Islet of Langerhans (tissue), 1 donor: Measurements from ENCODE around the gene PCSK5.

Source experiments
- FAIRE-seq: peaks from one replicate; lab custom pipeline; 2011; peaks lifted over from hg19 to GRCh38; lab: Jason Lieb, UNC

PCSK5 gene

DNA sequence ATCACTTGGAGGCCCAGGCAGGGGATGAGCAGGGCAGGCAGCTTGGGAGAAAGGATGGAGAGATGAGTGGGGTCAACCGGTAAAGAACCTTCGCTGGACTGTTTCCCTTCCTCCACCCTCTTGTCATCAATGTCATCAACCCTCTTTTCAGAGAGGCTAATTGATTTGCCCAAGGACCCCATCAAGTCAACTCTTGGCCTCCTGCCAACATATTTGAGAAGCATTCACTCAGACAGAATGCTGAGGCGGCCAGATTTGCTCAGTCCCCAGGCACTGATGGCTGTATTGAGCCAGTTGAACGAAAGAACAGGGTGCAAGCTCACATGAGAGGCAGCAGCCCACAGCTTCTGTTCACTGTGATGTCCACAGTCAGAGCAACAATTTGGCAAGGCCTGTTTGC is 310.3 kb downstream of the PCSK5 start:
- no peak for FAIRE-seq

- no peak for FAIRE-seq
Observed at GRCh38 chr9:76203373-76203772, 312.9 kb downstream of the PCSK5 start.

GRCh38 chr9:76206821-76207220 is 316.3 kb downstream of the PCSK5 start:
- FAIRE-seq, result no peak

- no peak for FAIRE-seq
Observed at GRCh38 chr9:76213751-76214150, 323.3 kb downstream of the PCSK5 start.

- FAIRE-seq, result no peak
Observed at GRCh38 chr9:76215066-76215465, 324.6 kb downstream of the PCSK5 start.

DNA sequence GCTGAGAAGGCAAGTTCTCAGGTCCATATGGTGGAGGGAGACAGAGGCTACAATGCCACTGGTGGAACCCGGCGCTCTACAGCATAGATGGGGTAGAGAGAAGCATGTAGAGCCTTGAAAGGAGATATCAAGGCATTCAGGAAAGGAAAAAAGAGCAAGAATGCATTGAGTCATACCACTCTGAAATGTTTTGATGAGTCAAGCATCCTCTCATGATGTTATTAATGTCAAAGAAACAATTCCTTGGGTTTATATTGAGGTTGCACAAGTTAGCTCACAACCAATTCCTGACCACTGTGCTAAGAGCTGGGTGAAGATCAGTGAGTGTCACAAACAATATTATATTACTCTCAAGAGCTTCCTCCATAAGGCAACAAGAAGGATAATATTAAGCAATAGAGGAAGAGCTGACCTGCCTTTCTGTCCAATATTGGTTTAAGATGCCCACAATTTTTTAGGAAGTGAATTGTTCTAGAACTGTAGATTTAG is 325.7 kb downstream of the PCSK5 start:
- FAIRE-seq, result no peak

DNA sequence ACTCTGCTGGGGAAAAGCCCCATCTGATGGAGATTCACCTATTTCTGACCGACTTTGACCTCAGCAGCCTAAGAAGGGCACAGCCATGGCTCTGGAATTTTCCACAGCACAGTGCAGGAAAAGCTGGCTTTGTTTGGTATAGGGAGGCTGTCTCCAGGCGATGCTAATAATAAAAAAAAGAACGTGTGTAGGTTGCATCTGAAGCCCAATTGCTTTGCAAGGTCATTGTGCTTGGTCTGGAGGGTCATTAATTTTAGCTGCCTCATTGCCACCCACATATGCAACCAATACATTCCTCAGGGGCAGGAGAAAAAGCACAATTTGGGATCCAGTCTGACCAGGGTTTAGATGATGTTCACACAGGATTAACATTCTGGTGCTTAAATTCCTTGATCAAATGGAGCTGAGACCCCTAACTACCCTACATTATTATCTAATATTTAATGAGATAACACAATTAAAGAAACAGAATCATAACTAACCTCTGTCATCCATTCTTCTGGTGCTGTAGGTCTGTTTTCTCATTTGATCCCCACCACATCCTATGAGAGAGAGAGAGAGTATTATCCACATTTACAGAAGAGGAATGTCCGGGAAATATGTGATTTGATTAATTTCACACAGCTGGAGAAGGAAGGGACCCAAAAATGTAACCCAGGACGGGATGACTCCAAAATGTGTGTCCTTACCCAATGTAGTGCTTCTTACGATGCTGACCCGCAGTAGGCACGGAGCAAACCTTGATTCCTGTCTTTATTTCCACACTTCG is 327.8 kb downstream of the PCSK5 start:
- no peak for FAIRE-seq

DNA sequence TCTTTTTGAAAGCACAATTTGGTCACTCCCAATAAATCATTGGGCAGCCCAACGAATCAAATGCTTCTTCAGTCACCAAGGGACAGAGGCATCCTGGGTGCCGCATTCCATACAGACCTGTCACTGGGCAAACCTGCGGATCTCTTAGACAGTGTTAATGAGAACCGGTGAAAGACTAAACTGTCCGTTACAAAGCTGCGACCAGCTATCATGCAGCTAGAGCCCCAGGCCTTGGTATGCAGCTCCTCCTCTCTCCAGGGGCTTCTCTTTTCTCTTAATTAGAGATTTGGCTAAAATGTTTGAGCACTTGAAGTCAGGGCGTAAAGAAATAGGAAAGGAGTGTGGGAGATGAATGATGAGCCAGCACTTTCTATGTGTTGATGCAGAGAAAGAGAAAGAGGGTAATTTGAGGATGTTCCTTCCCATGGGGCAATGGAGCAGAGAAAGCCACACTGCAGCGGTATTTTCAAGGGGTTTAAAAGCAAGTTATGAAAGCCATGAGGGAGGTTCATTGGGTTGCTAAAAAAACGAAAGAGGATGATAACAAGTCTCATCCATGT is 328.5 kb downstream of the PCSK5 start:
- FAIRE-seq, result no peak

DNA sequence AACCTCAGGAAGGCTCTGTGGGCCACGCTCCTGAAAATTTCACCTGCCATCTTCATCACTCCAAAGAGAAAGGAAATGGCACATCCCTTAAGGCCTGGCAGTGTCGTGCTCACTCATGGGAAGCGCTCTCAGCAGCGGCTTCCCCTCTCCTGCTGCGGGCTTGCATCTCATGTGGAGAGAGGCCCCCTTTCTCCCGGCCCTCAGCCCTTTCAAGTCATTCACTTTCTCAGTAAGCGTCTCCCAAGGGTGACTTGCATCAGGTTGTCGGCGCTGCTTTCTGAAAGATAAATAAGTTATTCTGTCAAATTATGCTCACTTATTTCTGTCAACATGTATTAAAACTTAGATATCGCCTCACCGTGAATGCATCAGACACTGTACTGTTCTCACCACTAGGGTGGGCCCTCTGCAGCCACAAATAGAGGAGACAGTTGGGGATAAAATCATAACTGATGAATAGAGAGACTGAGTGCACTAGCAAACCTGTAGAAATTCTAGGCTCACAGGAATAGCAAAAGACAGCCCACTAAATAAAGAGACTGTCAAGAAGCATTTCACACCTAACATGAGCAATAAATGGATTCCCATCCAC is 329.2 kb downstream of the PCSK5 start:
- no peak for FAIRE-seq

- no peak for FAIRE-seq
Observed at GRCh38 chr9:76221423-76221822, 330.9 kb downstream of the PCSK5 start.

GRCh38 chr9:76223749-76224340 is 333.4 kb downstream of the PCSK5 start:
- no peak for FAIRE-seq

DNA sequence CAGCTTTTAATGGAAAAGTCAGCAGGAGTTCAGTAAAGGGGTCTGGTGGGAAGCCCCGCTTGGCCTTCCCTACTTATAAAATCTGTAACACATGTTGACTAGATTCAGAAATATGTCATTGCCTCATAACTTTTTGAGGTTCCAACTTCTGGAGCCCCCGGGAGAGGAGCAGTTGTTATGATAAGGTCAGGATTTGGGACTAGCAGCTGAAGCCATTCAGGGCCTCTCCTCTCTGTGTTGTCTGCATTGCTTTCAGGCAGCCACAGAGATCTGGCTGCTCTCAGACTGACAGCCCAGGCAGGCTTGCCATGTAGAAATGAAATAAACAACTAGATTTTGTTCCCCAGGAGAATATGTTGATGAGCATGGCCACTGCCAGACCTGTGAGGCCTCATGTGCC is 336.7 kb downstream of the PCSK5 start:
- no peak for FAIRE-seq

DNA sequence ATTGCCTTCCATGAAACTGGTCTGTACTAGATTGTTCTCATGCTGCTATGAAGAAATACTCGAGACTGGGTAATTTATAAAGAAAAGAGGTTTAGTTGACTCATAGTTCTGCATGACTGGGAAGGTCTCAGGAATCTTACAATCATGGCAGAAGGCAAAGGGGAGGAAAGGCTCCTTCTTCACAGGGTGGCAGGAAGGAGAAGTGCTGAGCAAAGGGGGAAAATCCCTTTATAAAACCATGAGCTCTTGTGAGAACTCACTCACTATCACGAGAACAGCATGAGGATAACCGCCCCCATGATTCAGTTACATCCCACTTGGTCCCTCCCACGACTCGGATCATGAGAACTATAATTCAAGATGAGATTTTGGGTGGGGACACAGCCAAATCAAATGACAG is 340.5 kb downstream of the PCSK5 start:
- FAIRE-seq, result no peak

GRCh38 chr9:76232861-76233489 is 342.5 kb downstream of the PCSK5 start:
- no peak for FAIRE-seq

DNA sequence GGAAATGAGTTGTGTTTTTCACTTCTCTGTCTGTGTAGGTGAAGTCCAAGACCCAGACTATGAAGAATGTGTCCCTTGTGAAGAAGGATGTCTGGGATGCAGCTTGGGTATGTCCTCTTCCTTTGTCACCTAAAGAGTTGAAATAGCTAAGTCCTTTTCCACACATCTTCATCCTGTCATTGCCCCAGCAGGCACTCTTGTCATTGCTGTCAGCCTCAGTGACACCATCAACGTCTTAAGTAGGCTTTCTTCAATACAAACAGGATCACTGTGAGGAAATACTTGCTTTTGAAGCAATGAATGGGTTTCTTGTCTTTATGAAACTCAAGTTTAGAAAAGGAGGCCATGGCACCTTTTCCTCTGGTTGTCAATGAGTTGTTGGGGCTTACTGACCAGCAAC is 350.1 kb downstream of the PCSK5 start:
- FAIRE-seq, result no peak

GRCh38 chr9:76245518-76245917 is 355.0 kb downstream of the PCSK5 start:
- FAIRE-seq, result no peak

GRCh38 chr9:76246680-76247079 is 356.2 kb downstream of the PCSK5 start:
- no peak for FAIRE-seq

DNA sequence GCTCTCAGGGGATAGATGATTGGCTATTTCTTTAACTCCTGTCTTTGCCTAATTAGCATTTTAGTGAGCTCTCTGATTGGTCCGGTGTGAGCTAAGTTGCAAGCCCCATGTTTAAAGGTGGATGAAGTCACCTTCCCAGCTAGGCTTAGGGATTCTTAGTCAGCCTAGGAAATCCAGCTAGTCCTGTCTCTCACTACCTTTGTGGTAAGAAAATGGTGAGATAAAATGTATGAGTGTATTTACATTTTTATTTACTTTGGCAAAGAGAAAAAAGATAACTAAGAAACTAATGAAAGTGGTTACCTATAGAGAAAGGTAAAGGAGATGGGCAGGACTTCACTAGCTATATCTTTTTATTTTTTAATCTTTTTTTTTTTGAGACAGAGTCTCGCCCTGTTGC is 357.0 kb downstream of the PCSK5 start:
- FAIRE-seq, result no peak

DNA sequence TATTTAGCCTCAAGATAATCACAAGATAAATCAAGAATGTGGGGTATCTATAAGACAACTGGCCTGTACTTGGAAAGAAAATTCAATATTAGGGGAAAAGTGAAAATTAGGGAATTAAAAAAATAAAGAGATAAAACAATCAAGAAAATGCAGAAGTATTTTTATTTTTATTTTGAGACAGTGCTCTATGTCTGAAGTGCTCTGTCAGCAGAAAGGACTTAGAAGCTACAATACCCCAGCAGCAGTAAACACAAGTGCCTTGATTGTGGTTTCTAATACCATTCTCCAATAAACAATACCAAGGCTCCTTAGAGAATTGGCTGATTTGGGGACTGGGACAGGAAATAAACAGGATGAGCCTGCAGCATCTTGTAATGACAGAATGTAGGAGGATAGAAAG is 358.8 kb downstream of the PCSK5 start:
- FAIRE-seq, result no peak

DNA sequence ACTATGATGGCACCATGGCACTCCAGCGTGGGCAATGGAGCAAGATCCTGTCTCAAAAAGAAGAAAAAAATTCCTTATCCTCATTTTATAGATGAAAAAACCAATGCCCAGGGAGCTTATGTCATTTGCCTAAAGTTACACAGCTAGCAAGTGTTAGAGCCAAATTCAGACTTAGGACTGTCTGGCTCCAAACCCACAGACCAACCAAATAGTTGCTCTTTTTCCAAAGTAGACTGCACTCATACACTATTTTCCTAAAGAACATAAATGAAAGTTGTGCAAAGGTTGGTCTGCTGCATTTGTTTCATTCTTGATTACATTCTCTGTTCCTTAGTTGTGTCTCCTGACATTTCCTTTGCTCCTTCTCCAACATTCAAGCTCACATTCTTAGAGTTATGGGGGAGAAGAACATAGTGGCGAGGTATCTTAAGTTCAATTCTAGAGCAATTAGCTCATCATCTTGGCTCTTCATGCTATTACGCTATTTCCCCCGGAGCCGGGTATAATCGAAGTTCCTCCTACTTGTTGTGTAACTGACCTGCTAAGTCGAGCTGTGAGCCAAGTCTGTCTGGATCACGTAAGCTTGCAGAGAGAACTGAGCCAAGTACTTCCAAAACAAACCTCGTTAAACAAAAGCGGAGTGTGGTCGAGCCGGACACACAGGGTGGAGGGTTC is 365.4 kb downstream of the PCSK5 start:
- FAIRE-seq, result no peak

- FAIRE-seq, result no peak
Observed at GRCh38 chr9:76257311-76257710, 366.8 kb downstream of the PCSK5 start.

- FAIRE-seq, result no peak
Observed at GRCh38 chr9:76266649-76267283, 376.3 kb downstream of the PCSK5 start.
